GM20431 (cell line): ENCODE results near the gene NTN1.

Experiments
- in situ Hi-C: fragments of 300-500 bp; cut with MseI, MboI; formaldehyde crosslinking; loops from one replicate; pipeline ENCODE4 v1.15.0; 2020; ENCODE audit warnings: low sequenced_read_pairs; ENCODE audit not compliant: unreplicated experiment

Gene NTN1

DNA sequence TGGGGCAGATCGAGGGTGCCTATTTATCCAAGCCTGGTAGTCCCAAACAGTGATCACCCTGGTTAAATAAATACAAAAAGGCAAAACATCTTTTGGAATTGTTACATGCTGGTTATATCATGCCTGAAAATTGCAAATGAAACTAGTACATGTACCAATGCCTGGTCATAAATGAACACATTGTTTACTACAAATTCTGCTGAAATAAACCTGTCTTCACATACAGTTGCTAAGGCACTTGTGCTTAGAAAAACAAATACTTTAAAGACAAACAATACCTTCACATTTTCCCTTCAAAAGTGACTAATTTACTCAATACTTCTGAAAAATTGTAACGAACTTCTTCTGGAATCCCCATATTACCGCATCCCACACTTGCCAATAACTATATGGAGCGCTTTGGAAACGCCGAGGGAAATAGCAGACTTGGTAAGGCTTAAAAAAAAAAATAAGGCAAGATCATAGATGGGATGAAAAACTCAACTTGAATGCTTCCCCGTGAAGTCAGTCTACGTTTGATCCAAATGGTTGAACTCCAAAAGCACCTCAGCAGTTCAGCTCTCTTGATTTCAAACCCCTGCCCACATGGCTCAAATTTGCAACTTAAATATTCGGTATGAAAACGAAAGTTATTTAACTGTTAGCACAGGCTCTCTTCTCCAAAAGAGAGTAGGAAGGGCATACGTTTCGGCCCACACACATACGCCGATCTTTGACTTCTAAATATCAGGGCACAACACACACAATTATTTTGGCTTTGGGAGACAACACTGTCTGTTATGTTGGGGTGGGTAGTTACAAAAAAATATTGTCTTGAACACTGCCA is 264.5 kb downstream of the NTN1 start:
- in situ Hi-C loops = no loop called here

DNA sequence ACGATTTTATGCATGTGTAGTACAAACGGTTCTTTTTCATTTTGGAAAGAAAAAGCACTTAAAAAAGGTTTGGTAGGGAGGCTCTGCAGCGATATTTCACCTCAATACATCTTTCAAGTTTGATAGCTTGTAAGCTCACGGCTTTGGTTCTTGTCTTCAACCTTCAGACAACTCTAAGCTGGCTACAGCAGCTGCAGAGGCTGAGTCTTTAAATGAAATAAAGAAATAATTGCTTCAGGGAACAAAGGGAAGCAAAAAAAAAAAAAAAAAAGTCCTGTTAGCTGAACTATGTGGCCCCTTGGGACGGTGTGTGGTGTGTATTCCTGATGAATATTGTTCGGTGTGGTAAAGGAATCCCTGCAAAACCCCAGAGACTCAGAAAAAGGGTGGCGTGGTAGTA is 265.1 kb downstream of the NTN1 start:
- in situ Hi-C loops = no loop called here

DNA sequence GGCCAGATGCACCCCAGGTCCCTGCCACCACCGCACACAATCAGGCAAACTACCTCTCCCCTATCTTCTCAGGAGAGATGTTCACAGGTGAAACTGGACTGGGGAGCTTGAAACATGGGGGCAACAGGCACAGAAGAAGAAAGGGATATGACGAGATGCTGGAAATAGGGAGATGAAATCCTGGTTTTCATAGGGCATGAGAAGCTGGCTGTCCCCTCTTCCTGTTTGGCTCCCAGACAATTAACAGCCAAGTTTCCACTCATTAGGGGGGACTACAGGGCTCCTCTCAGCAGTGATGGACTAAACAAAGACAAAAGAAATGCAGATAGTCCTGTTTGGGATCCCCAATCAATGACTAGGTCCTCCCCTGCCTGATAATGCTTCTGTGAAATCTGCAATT is 266.0 kb downstream of the NTN1 start:
- in situ Hi-C loops = no loop called here

DNA sequence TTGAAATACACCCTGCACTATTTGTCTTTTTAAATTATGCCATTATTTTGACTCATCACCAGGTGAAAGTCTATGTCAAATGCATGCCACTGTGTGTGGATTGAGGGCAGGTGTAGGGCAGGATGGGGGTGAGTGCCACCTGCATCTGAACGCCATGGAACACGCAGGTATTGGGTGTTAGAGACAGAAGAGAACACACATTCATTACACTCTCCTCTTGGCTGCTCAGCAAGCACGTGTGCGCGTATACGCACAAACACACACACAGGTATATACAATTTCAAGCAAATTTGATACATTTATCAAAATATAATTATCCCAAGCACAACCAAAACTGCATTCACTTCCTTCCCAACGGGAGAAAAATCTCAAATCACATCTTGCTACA is 268.9 kb downstream of the NTN1 start:
- in situ Hi-C loops = no loop called here

DNA sequence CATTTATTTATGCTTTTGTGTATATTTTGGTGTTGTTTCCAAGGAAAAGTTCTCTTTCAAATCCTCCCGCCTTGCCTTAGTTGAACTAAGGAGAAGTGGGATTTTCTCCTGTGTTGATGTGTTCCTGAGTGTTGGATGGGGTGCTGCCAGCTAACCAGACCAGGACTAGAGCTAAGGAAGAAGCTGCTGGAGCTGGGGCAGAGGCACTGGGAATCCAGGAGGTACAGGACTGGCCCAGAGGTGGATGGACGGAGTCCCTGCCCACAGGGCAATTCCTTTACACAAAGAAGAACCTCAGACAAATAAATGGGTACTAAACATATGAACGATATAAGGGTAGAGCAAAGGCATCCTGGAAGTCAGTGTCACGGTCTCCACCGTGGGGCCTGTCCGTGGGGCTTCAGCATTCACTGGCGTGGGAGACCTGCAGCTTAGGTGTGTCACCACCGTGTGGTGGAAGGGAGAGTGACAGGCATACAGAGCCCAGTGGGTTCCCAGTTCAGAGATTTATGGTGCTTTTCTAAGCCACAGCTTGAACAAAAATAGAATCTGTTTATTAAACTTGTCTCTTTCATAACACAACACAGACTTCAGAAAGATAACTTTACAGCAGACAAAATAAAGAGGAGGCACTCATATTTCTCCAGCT is 270.7 kb downstream of the NTN1 start:
- in situ Hi-C loops = no loop called here

DNA sequence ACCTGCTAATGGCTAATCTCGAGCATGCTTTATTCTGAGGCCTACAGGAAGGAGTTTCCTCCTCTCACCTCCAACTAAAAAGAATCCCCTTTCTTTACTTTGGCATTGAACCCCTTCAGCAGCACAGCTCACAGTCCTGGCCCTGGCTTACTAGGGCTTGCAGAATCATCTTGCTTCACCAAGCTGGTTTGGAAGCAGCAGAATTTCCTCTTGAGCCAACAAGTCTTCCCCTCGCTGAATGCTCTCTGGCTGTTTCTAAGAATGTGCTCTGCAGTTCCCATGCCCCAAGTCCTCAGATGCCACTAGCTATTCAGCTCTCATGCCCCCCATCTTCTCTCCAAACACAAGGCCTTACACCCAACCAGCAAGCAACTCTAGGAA is 271.2 kb downstream of the NTN1 start:
- in situ Hi-C loops = no loop called here
